H1 (cell line): Measurements from ENCODE around the gene OR2A14.

Source experiments
- CEBPB ChIP-seq: IDR thresholded peaks from 2 replicates; pipeline ENCODE4 v1.6.1; 2012; ENCODE audit warnings: low read depth, low read length
- CTCF ChIP-seq, 3 experiments: IDR thresholded peaks; 1 replicate in 2 of 3; 2 replicates in 1 of 3; pipeline versions ENCODE4 v1.5.1 to v1.6.1; 2011; ENCODE audit warnings: low read length in 3 of 3, mild to moderate bottlenecking in 3 of 3, inconsistent platforms in 2 of 3, low read depth in 1 of 3, moderate library complexity in 1 of 3; ENCODE audit not compliant: insufficient read depth in 1 of 3; ENCODE audit errors: control extremely low read depth in 1 of 3
- EP300 ChIP-seq, 2 experiments: IDR thresholded peaks; 1 replicate in 1 of 2; 2 replicates in 1 of 2; pipeline ENCODE4 v1.6.1; 2011 to 2012; ENCODE audit warnings: low read depth in 2 of 2, low read length in 2 of 2, mild to moderate bottlenecking in 2 of 2, borderline replicate concordance in 1 of 2, inconsistent platforms in 1 of 2, moderate library complexity in 1 of 2
- EZH2 ChIP-seq: fragments of 200-600 bp; sonication (generic); IDR thresholded peaks from 2 replicates; pipeline ENCODE4 v1.7.1; 2012; ENCODE audit warnings: low read depth, mild to moderate bottlenecking, moderate library complexity, low read length, inconsistent platforms; ENCODE audit not compliant: severe bottlenecking
- HDAC2 ChIP-seq, 2 experiments: fragments of 300-600 bp in 1 of 2; sonication (generic) in 1 of 2; IDR thresholded peaks; 2 replicates each; pipeline ENCODE4 v1.6.1; 2011 to 2012; ENCODE audit warnings: low read depth in 2 of 2, low read length in 2 of 2, mild to moderate bottlenecking in 2 of 2, moderate library complexity in 2 of 2, borderline replicate concordance in 1 of 2, inconsistent platforms in 1 of 2
- JUND ChIP-seq: IDR thresholded peaks from 2 replicates; pipeline ENCODE4 v1.6.1; 2011; ENCODE audit warnings: mild to moderate bottlenecking, improper control_type of control experiment, low read length
- POLR2A ChIP-seq, 2 experiments: IDR thresholded peaks; 1 replicate in 1 of 2; 2 replicates in 1 of 2; pipeline ENCODE4 v1.6.1; 2011; ENCODE audit warnings: low read depth in 2 of 2, low read length in 2 of 2, mild to moderate bottlenecking in 2 of 2; ENCODE audit errors: control extremely low read depth in 1 of 2
- POLR2AphosphoS5 ChIP-seq: IDR thresholded peaks from 2 replicates; pipeline ENCODE4 v1.6.1; 2011; ENCODE audit warnings: low read depth, low read length
- RFX5 ChIP-seq: IDR thresholded peaks from 2 replicates; pipeline ENCODE4 v1.6.1; 2011; ENCODE audit warnings: low read depth, low read length, improper control_type of control experiment, borderline replicate concordance
- SIX5 ChIP-seq: IDR thresholded peaks from 2 replicates; pipeline ENCODE4 v1.6.1; 2011; ENCODE audit warnings: mild to moderate bottlenecking, low read depth, low read length
- TF ChIP-seq, protein P1 (sequence below): IDR thresholded peaks from 2 replicates; pipeline ENCODE4 v1.6.1; 2012; ENCODE audit warnings: inconsistent platforms
- TF ChIP-seq, protein P2 (sequence below): IDR thresholded peaks from 2 replicates; pipeline ENCODE4 v1.6.1; 2011; ENCODE audit warnings: low read length, improper control_type of control experiment

DNA sequence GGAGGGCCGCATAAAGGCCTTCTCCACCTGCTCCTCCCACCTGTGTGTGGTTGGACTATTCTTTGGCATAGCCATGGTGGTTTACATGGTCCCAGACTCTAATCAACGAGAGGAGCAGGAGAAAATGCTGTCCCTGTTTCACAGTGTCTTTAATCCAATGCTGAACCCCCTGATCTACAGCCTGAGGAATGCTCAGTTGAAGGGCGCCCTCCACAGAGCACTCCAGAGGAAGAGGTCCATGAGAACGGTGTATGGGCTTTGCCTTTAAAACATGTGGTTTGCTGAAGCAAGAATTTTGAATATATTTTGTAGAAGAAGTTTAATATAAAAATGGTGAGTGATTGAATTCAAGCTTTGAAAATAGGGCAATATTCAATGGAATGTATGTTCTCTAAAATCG is 12.7 kb upstream of the OR2A14 start:
- TF ChIP-seq POLR2AphosphoS5 (no peak), CEBPB (no peak), JUND (no peak), SIX5 (no peak), RFX5 (no peak), POLR2A (IDR thresholded peaks at IDR 0.05; ENCODE audit: control extremely low read depth in 1 of 2, low read depth in 2 of 2, low read length in 2 of 2) (no peak), EP300 (IDR thresholded peaks at IDR 0.05; ENCODE audit: borderline replicate concordance in 1 of 2, low read depth in 2 of 2, low read length in 2 of 2) (no peak), CTCF (IDR thresholded peaks at IDR 0.05; ENCODE audit: control extremely low read depth in 1 of 3, insufficient read depth in 1 of 3, low read depth in 1 of 3, low read length in 3 of 3) (peak; percentile 18 to 42 (median 32); a peak in 3 of 4 replicates), EZH2 (no peak), HDAC2 (IDR thresholded peaks at IDR 0.05; ENCODE audit: borderline replicate concordance in 1 of 2, low read depth in 2 of 2, low read length in 2 of 2) (no peak)
- TF ChIP-seq, protein P1, sequence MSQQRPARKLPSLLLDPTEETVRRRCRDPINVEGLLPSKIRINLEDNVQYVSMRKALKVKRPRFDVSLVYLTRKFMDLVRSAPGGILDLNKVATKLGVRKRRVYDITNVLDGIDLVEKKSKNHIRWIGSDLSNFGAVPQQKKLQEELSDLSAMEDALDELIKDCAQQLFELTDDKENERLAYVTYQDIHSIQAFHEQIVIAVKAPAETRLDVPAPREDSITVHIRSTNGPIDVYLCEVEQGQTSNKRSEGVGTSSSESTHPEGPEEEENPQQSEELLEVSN = no peak
- TF ChIP-seq, protein P2, sequence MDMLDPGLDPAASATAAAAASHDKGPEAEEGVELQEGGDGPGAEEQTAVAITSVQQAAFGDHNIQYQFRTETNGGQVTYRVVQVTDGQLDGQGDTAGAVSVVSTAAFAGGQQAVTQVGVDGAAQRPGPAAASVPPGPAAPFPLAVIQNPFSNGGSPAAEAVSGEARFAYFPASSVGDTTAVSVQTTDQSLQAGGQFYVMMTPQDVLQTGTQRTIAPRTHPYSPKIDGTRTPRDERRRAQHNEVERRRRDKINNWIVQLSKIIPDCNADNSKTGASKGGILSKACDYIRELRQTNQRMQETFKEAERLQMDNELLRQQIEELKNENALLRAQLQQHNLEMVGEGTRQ = no peak
